IMR-90 (cell line): Measurements from ENCODE around the gene ALOX5AP. TPM values are rescaled to one million over a fixed set of nuclear protein-coding genes. Genes with fewer than 3 reads are reported as not detected.

Experiments
- ATAC-seq: fragments of 200-7000 bp; cut with Tn5 transposase; 2 replicates; pipeline ENCODE4 v1.9.1; 2020; ENCODE audit warnings: low read depth, mild to moderate bottlenecking, moderate library complexity
- BruUV-seq: library from RNA; stranded (reverse); fragments of 400-500 nt; replicated peaks from 2 replicates; lab custom pipeline; 2021; lab: Mats Ljungman, UMichigan
- CTCF ChIA-PET: fragments of 300-600 bp; formaldehyde crosslinking; extraction: SDS; loops from one replicate; lab custom pipeline; 2021; ENCODE audit warnings: antibody characterized with exemption; lab: Yijun Ruan, JAX
- POLR2A ChIA-PET: fragments of 300-600 bp; sonication (Branson Sonifier 250); formaldehyde crosslinking; loops from one replicate; lab custom pipeline; 2022; ENCODE audit warnings: antibody characterized with exemption; ENCODE audit not compliant: unreplicated experiment; lab: Charles Lee
- DNase-seq: peaks from one replicate; pipeline ENCODE4 v3.0.0; 2013
- H2AFZ ChIP-seq: replicated peaks from 2 replicates; pipeline ENCODE3; 2013; ENCODE audit warnings: low read length, mild to moderate bottlenecking; ENCODE audit not compliant: poor library complexity
- H2AK5ac ChIP-seq: 2 replicates; pipeline ENCODE4 v1.6.1; 2013; ENCODE audit warnings: low read depth, low read length, inconsistent platforms
- H2AK9ac ChIP-seq: replicated peaks from 2 replicates; pipeline ENCODE3; 2013; ENCODE audit warnings: mild to moderate bottlenecking, low read depth, low read length, moderate library complexity; ENCODE audit not compliant: poor library complexity
- H2BK120ac ChIP-seq: 2 replicates; pipeline ENCODE4 v1.6.1; 2013; ENCODE audit warnings: low read depth, low read length, inconsistent platforms
- H2BK15ac ChIP-seq: 3 replicates; pipeline ENCODE4 v1.6.1; 2013; ENCODE audit warnings: low read depth, low read length, inconsistent platforms
- H2BK20ac ChIP-seq: 2 replicates; pipeline ENCODE4 v1.6.1; 2013; ENCODE audit warnings: low read depth, mild to moderate bottlenecking, inconsistent platforms, low read length, moderate library complexity
- H2BK5ac ChIP-seq: 2 replicates; pipeline ENCODE4 v1.6.1; 2013; ENCODE audit warnings: mild to moderate bottlenecking, low read depth, low read length, inconsistent platforms; ENCODE audit not compliant: poor library complexity, severe bottlenecking
- H3K14ac ChIP-seq: replicated peaks from 2 replicates; pipeline ENCODE4 v1.6.1; 2013; ENCODE audit warnings: low read depth, low read length, inconsistent platforms
- H3K18ac ChIP-seq: 2 replicates; pipeline ENCODE4 v1.6.1; 2013; ENCODE audit warnings: low read depth, low read length, control low read depth
- H3K23ac ChIP-seq: 2 replicates; pipeline ENCODE4 v1.6.1; 2013; ENCODE audit warnings: low read depth, low read length, inconsistent platforms
- H3K27ac ChIP-seq: 2 replicates; pipeline ENCODE4 v1.5.1; 2013; ENCODE audit warnings: mild to moderate bottlenecking, control low read depth, low read length; ENCODE audit not compliant: insufficient read depth
- H3K27me3 ChIP-seq: 2 replicates; pipeline ENCODE4 v1.6.1; 2013; ENCODE audit warnings: low read length; ENCODE audit not compliant: control insufficient read depth, insufficient read depth
- H3K36me3 ChIP-seq: 2 replicates; pipeline ENCODE4 v1.6.1; 2013; ENCODE audit warnings: low read length, mixed read lengths; ENCODE audit not compliant: control insufficient read depth, insufficient read depth
- H3K4ac ChIP-seq: 2 replicates; pipeline ENCODE4 v1.6.1; 2013; ENCODE audit warnings: low read depth, low read length, inconsistent platforms
- H3K4me1 ChIP-seq: 2 replicates; pipeline ENCODE4 v1.6.1; 2013; ENCODE audit warnings: low read length, mixed read lengths; ENCODE audit not compliant: control insufficient read depth, insufficient read depth
- H3K4me2 ChIP-seq: 2 replicates; pipeline ENCODE4 v1.6.1; 2013; ENCODE audit warnings: low read depth, mild to moderate bottlenecking, control low read depth, low read length, moderate library complexity
- H3K4me3 ChIP-seq: 2 replicates; pipeline ENCODE4 v1.5.1; 2013; ENCODE audit warnings: low read depth, mild to moderate bottlenecking, control low read depth, low read length, moderate library complexity; ENCODE audit not compliant: insufficient read depth
- H3K56ac ChIP-seq: 2 replicates; pipeline ENCODE4 v1.6.1; 2013; ENCODE audit warnings: low read length, inconsistent platforms; ENCODE audit not compliant: insufficient read depth; ENCODE audit errors: extremely low read depth
- H3K79me1 ChIP-seq, 2 experiments: 2 replicates each; pipeline ENCODE4 v1.6.1; 2013; ENCODE audit warnings: low read length in 2 of 2, inconsistent platforms in 1 of 2, low read depth in 1 of 2
- H3K9ac ChIP-seq: 2 replicates; pipeline ENCODE4 v1.6.1; 2013; ENCODE audit warnings: low read depth, low read length, control low read depth
- H3K9me1 ChIP-seq: 2 replicates; pipeline ENCODE4 v1.6.1; 2013; ENCODE audit warnings: low read length, inconsistent platforms; ENCODE audit not compliant: insufficient read depth
- H3K9me3 ChIP-seq: 2 replicates; pipeline ENCODE4 v1.6.1; 2013; ENCODE audit warnings: low read length; ENCODE audit not compliant: control insufficient read depth, insufficient read depth
- H4K20me1 ChIP-seq: 2 replicates; pipeline ENCODE4 v1.6.1; 2013; ENCODE audit warnings: low read length, inconsistent platforms; ENCODE audit not compliant: insufficient read depth
- H4K5ac ChIP-seq: 2 replicates; pipeline ENCODE4 v1.6.1; 2013; ENCODE audit warnings: mild to moderate bottlenecking, low read depth, low read length, control low read depth
- H4K8ac ChIP-seq, 2 experiments: 2 replicates each; pipeline ENCODE4 v1.6.1; 2013; ENCODE audit warnings: low read depth in 2 of 2, low read length in 2 of 2, control low read depth in 1 of 2, inconsistent platforms in 1 of 2
- H4K91ac ChIP-seq: 2 replicates; pipeline ENCODE4 v1.6.1; 2013; ENCODE audit warnings: low read depth, low read length, inconsistent platforms; ENCODE audit not compliant: insufficient read depth
- BHLHE40 ChIP-seq: fragments of 150-350 bp; IDR thresholded peaks from 2 replicates; pipeline ENCODE4 v1.6.1; 2016; ENCODE audit warnings: mild to moderate bottlenecking, low read depth, low read length
- CTCF ChIP-seq: conservative IDR thresholded peaks from 2 replicates; pipeline ENCODE4 v1.5.1; 2012; ENCODE audit warnings: mild to moderate bottlenecking, low read depth, low read length, improper control_type of control experiment
- FOS ChIP-seq: fragments of 150-350 bp; IDR thresholded peaks from 2 replicates; pipeline ENCODE4 v1.6.1; 2016; ENCODE audit warnings: low read depth, low read length
- MXI1 ChIP-seq: IDR thresholded peaks from 2 replicates; pipeline ENCODE4 v1.6.1; 2012; ENCODE audit warnings: low read depth, mild to moderate bottlenecking, low read length, moderate library complexity, borderline replicate concordance
- RAD21 ChIP-seq: IDR thresholded peaks from 2 replicates; pipeline ENCODE4 v1.6.1; 2012; ENCODE audit warnings: low read length, improper control_type of control experiment
- WGBS, 2 experiments: methylation state at CpG; one replicate each; pipeline versions ENCODE4 v1.1.5 to v1.1.7; 2013; ENCODE audit warnings: missing lambda C conversion rate in 2 of 2; ENCODE audit not compliant: insufficient read length in 1 of 2; ENCODE audit errors: extremely low coverage in 2 of 2; 5-methylcytosine and 5-hydroxymethylcytosine counted together
- dilution Hi-C: fragments of 300-500 bp; cut with HindIII; formaldehyde crosslinking; loops from one replicate; pipeline ENCODE4 v1.14.3; 2018; ENCODE audit warnings: low sequenced_read_pairs; ENCODE audit not compliant: unreplicated experiment
- in situ Hi-C: fragments of 300-500 bp; cut with MboI; formaldehyde crosslinking; loops from 3 replicates; pipeline ENCODE4 v1.14.3; 2019; ENCODE audit warnings: low sequenced_read_pairs, inconsistent platforms, mixed read lengths
- intact Hi-C: fragments of 100-400 bp; cut with micrococcal nuclease; formaldehyde crosslinking; loops from 2 replicates; pipeline ENCODE4 v1.10.0; 2022
- polyA plus RNA-seq, 3 experiments: library from polyadenylated mRNA; depleted of rRNA; stranded (reverse); fragments of >200 nt; gene quantifications; 2 replicates each; pipeline ENCODE4 v1.2.3, GENCODE V29; 2012; ENCODE audit warnings: low replicate concordance in 1 of 3
- total RNA-seq: library from RNA; depleted of rRNA; stranded (reverse); fragments of >200 nt; gene quantifications from 2 replicates; pipeline ENCODE4 v1.2.3, GENCODE V29; 2012

The ALOX5AP gene
- total and polyA plus RNA-seq, 2 of the 4 experiments (the other 2 are of a cell fraction): 0.62 TPM; not detected in 1

- no peak overlapping the region for H4K91ac ChIP-seq
- no peak overlapping the region for H2BK15ac ChIP-seq
- TF ChIP-seq MXI1 (no peak), FOS (no peak), BHLHE40 (no peak), RAD21 (no peak), CTCF (no peak)
- in situ Hi-C loops (no loop called here), intact Hi-C loops (no loop called here), dilution Hi-C loops (no loop called here)
- H2BK5ac ChIP-seq: no peak overlapping the region
- H3K9me3 ChIP-seq: peaks cover 5% of the 10 kb centered on the region; the same call in 1 of the 2 replicates
- no peak overlapping the region for H2AFZ ChIP-seq
- BruUV-seq: no TSS peak
- H3K9ac ChIP-seq: no peak overlapping the region
- ATAC-seq (no peak), DNase-seq (no peak)
- H3K14ac ChIP-seq: no peak overlapping the region
- H3K4ac ChIP-seq: no peak overlapping the region
- H4K20me1 ChIP-seq: no peaks in the 10 kb centered on the region
- 79% methylated on average over 5 of the region's 12 CpGs; no CpG with 5 or more reads in 1 of the 2 experiments for WGBS, 2 experiments
- no peak overlapping the region for H4K8ac ChIP-seq
- H2AK5ac ChIP-seq: no peak overlapping the region
- no peak overlapping the region for H3K27ac ChIP-seq
- 0 out of 2 replicates have a peak, but pooled peaks cover 2% of the 10 kb centered on the region for H3K9me1 ChIP-seq
- peaks cover 4% of the 10 kb centered on the region; the same call in 1 of the 2 replicates for H3K4me1 ChIP-seq
- ChIA-PET POLR2A (no interaction called here), CTCF (no interaction called here)
- H3K23ac ChIP-seq: no peak overlapping the region
- H3K4me3 ChIP-seq: no peak overlapping the region
- no peak overlapping the region for H3K56ac ChIP-seq
- peaks cover 21% of the 10 kb centered on the region for H3K27me3 ChIP-seq
- H3K79me1 ChIP-seq: no peaks in the 10 kb centered on the region
- H4K5ac ChIP-seq: no peak overlapping the region
- H2BK20ac ChIP-seq: no peak overlapping the region
- no peak overlapping the region for H3K4me2 ChIP-seq
- H3K36me3 ChIP-seq: no peaks in the 10 kb centered on the region
- no peak overlapping the region for H2AK9ac ChIP-seq
- H3K18ac ChIP-seq: no peak overlapping the region
- H2BK120ac ChIP-seq: no peak overlapping the region
These were observed 20.3 kb downstream of the ALOX5AP start for GRCh38 chr13:30755678-30756077.
